GM19468 (cell line): ENCODE results near the gene CUZD1.
"Not testable (repeated sequence)": the region's sequence is repeated elsewhere in the genome, so short reads cannot be mapped to it uniquely, and the experiment has no call there.

Experiments used
- ATAC-seq: cut with Tn5 transposase; IDR thresholded peaks from one replicate; pipeline ENCODE4 v1.9.1; 2021; ENCODE audit warnings: mild to moderate bottlenecking, moderate library complexity, moderate number of reproducible peaks; ENCODE audit not compliant: unreplicated experiment; ENCODE audit errors: extremely low read depth

The CUZD1 gene, protein sequence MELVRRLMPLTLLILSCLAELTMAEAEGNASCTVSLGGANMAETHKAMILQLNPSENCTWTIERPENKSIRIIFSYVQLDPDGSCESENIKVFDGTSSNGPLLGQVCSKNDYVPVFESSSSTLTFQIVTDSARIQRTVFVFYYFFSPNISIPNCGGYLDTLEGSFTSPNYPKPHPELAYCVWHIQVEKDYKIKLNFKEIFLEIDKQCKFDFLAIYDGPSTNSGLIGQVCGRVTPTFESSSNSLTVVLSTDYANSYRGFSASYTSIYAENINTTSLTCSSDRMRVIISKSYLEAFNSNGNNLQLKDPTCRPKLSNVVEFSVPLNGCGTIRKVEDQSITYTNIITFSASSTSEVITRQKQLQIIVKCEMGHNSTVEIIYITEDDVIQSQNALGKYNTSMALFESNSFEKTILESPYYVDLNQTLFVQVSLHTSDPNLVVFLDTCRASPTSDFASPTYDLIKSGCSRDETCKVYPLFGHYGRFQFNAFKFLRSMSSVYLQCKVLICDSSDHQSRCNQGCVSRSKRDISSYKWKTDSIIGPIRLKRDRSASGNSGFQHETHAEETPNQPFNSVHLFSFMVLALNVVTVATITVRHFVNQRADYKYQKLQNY

GRCh38 chr10:122845783-122846332 is at the start of gene CUZD1:
Gene CUZD1, minus strand, starts transcription at chr10:122845857. Its CDS starts 14 bp downstream, at chr10:122845843.
- no peak for ATAC-seq

GRCh38 chr10:122894261-122894944 is 48.7 kb upstream of the CUZD1 start:
- ATAC-seq: no peak

DNA sequence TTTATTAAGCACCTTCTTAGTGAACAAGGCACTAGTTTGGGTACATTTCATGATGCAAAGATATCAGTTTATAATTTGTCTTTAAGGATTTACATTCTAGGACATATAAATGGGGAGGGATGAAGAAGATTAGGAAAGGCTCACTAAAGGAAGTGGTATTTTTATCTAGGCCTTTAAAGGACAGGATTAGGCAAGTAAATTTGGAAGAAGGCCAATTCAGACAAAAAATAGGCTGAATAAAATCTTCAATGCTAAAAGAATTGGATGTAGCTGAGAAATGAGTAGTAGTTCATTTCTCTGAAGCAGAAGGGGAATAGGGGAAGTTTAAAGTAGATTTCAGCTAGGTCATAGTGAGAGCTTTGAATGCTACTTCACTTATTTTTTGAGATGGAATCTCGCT is 38.5 kb upstream of the CUZD1 start:
- ATAC-seq: no peak

DNA sequence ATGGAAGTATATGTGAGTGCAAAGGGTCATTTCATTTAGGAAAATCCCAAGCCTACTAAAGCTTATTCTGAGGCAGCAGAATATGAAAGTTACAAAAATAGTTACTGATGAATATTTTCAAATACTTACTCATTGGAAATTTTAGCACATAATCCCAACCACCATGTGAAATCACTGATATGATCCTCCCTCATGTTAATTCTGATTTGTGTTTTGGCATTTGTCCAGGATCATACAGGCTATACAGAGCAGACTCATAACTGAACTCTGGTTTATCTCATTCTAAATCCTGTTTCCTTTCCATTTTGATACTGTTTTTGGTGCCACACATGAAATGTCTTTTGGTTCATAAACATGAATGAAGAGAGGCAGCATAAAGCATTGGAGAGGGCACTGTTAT is 37.1 kb upstream of the CUZD1 start:
- ATAC-seq: no peak

- ATAC-seq: peak; percentile 72
These were observed 33.9 kb upstream of the CUZD1 start, which contains the start of gene FAM24B for GRCh38 chr10:122879339-122880273. Gene FAM24B, minus strand, starts transcription at chr10:122879581. Its CDS starts 29,066 bp downstream, at chr10:122850515.

- no peak for ATAC-seq
These were observed 33.2 kb upstream of the CUZD1 start for GRCh38 chr10:122878799-122879338.

DNA sequence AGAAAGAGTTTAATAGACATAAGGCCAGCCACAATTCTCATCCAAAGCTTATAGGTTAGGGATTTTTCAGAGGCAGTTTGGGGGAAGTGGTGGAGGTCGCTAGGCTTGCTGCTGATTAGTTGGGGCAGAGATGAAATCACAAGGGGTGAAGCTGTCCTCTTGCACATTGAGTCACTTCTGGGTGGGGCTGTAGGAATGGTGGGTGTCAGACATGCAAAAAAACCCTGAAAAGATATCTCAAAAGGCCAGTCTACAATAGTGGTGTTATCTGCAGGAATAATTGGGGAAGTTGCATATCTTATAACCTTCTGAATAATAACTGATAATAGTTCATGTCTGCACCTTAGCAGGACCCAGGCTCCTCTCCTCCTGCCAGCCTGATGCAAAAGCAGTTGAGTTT is 31.6 kb upstream of the CUZD1 start:
- no peak for ATAC-seq

- ATAC-seq: no peak
These were observed 30.8 kb upstream of the CUZD1 start for GRCh38 chr10:122876467-122876855.

DNA sequence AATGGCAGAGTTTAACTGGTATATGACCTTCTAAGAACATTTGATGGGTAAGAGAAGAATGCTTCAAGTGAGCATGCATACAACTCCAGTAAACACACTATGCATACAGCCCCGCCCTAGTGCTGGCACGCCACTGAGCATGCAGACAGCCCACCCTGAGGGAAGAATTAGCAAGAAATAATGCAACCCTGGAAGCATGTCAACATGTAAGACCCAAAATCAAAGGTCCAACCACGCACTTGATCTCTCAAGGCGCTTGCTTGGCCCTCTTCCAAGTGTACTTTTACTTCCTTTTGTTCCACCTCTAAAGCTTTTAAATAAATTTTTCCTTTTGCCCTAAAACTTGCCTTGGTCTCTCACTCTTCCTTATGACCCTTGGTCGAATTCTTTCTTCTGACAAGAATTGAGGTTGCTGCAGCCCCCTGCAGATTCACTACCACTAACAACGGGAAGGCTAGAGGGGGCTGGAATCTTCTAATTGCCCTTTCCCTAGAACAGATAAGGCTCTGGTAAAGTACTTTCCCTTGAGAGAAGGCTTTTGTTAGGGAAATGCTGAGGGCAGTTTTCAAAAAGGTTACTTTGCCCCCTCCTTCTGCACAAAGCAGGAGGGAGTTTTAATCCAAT is 30.3 kb upstream of the CUZD1 start:
- ATAC-seq: no peak

GRCh38 chr10:122871947-122872346 is 26.3 kb upstream of the CUZD1 start:
- ATAC-seq: not testable (repeated sequence)

DNA sequence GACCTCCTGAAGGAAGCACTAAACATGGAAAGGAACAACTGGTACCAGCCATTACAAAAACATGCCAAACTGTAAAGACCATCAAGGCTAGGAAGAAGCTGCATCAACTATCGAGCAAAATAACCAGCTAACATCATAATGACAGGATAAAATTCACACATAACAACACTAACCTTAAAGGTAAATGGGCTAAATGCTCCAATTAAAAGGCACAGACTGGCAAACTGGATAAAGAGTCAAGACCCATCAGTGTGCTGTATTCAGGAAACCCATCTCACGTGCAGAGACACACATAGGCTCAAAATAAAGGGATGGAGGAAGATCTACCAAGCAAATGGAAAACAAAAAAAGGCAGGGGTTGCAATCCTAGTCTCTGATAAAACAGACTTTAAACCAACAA is 23.1 kb upstream of the CUZD1 start:
- ATAC-seq: not testable (repeated sequence)

GRCh38 chr10:122866757-122867482 is 21.3 kb upstream of the CUZD1 start:
- not testable (repeated sequence) for ATAC-seq

DNA sequence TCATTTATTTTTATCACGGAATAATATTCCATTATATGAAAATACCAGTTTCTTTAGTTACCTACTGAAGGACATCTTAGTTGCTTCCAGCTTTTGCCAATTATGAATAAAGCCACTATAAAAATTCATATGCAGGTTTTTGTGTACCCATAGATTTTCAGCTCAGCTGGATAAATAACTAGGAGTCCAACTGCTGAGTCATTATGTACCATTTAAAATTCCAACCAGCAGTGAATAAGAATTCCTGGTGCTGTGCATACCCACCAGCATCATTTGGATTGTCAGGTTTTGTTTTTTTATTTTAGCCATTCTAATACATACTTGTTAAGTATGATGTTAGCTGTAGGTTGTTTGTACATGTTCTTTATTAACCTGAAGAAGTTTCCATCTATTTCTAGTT is 19.2 kb upstream of the CUZD1 start:
- no peak for ATAC-seq

DNA sequence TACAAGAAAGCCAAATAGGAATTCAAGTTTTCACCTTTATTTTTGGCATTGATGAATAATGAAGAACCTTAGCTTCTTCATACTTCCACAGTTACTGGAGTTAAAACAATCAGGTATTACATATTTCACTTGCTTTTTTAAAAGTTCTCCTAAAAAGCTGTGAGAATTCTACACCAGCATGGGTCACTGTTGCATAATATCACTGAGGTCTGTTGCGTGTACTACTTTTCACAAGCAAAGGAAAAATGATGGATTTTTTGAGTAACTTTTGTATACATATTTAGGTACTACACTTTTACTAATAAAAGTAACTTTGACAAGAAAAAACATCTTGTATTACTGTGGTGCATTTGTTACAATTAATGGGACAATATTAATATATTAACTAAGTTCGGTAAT is 18.5 kb upstream of the CUZD1 start:
- no peak for ATAC-seq

DNA sequence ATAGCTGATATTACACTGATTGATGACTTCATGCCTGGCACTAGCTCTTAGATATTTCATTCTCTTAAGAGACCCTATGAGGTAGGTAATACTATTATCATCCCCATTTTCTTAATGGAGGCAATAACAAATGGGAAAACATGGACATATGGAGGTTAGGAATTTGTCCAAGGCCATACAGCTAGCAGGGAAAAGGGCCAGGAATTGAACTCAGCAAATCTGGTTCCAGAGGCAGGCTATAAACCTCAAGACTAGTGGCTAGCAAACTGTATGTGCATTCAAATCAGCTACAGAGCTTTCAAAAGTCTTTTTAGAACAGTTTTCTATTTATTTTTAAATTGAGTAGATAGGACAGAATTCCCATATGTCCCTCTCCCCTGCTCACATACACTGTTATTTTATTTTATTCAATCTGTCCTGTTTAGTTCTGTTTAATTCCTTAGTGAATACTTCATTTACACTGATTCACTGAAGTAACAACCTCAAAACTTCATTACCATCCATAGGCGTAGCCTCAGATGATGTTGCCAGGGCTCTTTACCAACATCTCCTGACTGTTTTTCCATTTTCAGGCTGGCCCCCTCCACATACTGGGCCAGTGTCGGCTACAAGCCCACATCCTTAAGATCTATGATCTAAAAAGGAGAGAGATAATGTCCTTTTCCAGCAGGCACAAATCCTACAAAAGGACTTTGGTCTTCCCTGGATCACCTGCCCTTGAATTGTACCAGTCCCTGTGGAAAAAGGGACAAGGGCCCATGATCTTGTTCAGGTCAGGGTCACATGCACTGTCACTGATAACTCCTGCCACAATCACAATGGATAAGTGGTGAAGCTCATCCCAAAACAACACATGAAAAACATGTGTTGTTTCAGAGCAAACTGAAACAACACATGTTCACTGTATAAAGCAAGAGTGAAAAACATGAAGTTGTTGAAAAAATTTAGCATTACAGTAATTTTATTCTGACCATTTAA is 17.8 kb upstream of the CUZD1 start:
- ATAC-seq: no peak

DNA sequence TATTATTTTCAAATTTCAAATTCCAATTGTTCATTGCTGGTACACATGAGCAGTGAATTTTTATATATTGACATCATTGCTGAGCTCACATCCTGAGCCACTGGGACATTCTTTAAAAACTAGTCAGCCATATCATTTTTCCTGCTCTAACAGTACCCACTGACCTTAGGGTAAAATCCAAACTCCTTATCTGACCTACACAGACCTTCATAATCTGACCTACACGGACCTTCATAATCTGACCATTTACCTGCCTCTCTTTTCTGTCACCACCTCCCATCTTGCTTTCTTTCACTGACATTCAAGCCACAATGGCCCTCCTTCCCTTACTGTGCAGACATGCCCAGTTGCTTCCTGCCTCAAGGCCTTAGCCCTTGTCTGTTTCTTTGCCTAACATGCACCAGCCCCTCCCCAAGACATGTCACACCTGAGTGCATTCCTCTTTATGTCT is 16.1 kb upstream of the CUZD1 start:
- no peak for ATAC-seq

DNA sequence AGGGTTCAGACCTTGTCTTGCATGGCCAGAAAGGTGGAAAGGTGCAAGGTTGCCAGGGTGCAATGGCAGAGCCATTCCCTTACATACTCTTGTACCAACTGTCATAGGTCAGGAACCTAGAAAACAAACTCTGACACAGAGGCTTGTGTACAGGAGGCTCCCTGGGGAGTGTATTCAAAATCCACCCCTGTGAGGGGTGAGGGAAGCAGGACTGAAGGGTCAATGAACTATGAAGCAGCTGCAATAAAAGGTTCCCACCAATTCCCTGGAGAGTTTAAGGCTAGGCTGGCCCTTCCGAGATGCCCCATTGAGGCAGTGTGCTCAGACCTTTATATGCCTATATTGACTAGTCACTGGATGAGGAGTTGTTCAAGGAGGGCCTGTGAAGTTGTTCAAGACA is 13.9 kb upstream of the CUZD1 start:
- ATAC-seq: no peak
